DMS53 (cell line): Measurements from ENCODE around the gene TYMP.
A peak's percentile ranks its signal among the peaks of the same experiment; 100 is the strongest.

ENCODE experiments used
- DNase-seq: peaks from one replicate; lab custom pipeline; 2025; lab: John Stamatoyannopoulos, UW

The TYMP gene

GRCh38 chr22:50537765-50538164, 8.0 kb upstream of the TYMP start:
- DNase-seq, result no peak

GRCh38 chr22:50536226-50536625, 6.4 kb upstream of the TYMP start:
- no peak for DNase-seq

GRCh38 chr22:50535113-50535512, 5.3 kb upstream of the TYMP start:
- DNase-seq, result no peak

GRCh38 chr22:50533856-50534711, 4.3 kb upstream of the TYMP start:
- DNase-seq, result peak; percentile 37

- no peak for DNase-seq
Observed at GRCh38 chr22:50532824-50533796, 3.3 kb upstream of the TYMP start.

GRCh38 chr22:50531962-50532674, 2.3 kb upstream of the TYMP start:
- peak; percentile 83 for DNase-seq

- DNase-seq, result peak; percentile 91
Observed at GRCh38 chr22:50531546-50531961, 1.7 kb upstream of the TYMP start.

- DNase-seq, result peak; percentile 92
Observed at GRCh38 chr22:50530877-50531545, 1.2 kb upstream of the TYMP start.

- peak; percentile 69 for DNase-seq
Observed at GRCh38 chr22:50530580-50530876, 716 bp upstream of the TYMP start.

- no peak for DNase-seq
Observed at GRCh38 chr22:50529416-50529896, 356 bp downstream of the TYMP start.

- DNase-seq, result peak; percentile 53
Observed at GRCh38 chr22:50528682-50529415, 963 bp downstream of the TYMP start.

GRCh38 chr22:50527921-50528681, 1.7 kb downstream of the TYMP start:
- DNase-seq, result peak; percentile 44

GRCh38 chr22:50526834-50527801, 2.7 kb downstream of the TYMP start:
- DNase-seq, result peak; percentile 68

GRCh38 chr22:50526108-50526833, 3.5 kb downstream of the TYMP start:
- DNase-seq, result peak; percentile 85

- DNase-seq, result no peak
Observed at GRCh38 chr22:50525858-50526107, 4.0 kb downstream of the TYMP start.

- DNase-seq, result peak; percentile 97
Observed at GRCh38 chr22:50525104-50525857, 4.5 kb downstream of the TYMP start, which contains the start of gene SCO2. Gene SCO2, minus strand, starts transcription at chr22:50525598. Its CDS starts 1,187 bp downstream, at chr22:50524411.

- DNase-seq, result peak; percentile 68
Observed at GRCh38 chr22:50524676-50525103, 5.1 kb downstream of the TYMP start.
